ENCODE data around the gene OTULIN.

The OTULIN gene

GRCh38 chr5:14663734-14664269 lies 716 bp upstream of the OTULIN start:
- no peak for DNase-seq (ENCODE audit: low read depth)
- peak overlapping the region; percentile 87 for H3K4me3 ChIP-seq (ENCODE audit: low read depth, low read length)
- TF ChIP-seq MYC (IDR thresholded peaks at IDR 0.05; ENCODE audit: low read depth, low read length): no peak
- no peak for TF ChIP-seq CTCF (IDR thresholded peaks at IDR 0.05; ENCODE audit: low read depth, low read length)
- TF ChIP-seq MAX (IDR thresholded peaks at IDR 0.05; ENCODE audit: low read depth, low read length): no peak
- TF ChIP-seq POLR2A (IDR thresholded peaks at IDR 0.05; ENCODE audit: extremely low read depth, insufficient read length): no peak

- TF ChIP-seq POLR2A (IDR thresholded peaks at IDR 0.05; ENCODE audit: extremely low read depth, insufficient read length): no peak
- no peak; the same call in 1 of the 2 replicates for TF ChIP-seq MAX (IDR thresholded peaks at IDR 0.05; ENCODE audit: low read depth, low read length)
- TF ChIP-seq CTCF (IDR thresholded peaks at IDR 0.05; ENCODE audit: low read depth, low read length): no peak
- no peak for TF ChIP-seq MYC (IDR thresholded peaks at IDR 0.05; ENCODE audit: low read depth, low read length)
- peak; percentile 64 for DNase-seq (ENCODE audit: low read depth)
- H3K4me3 ChIP-seq (ENCODE audit: low read depth, low read length): peak overlapping the region; percentile 87
Measured at GRCh38 chr5:14665101-14665822, 744 bp downstream of the OTULIN start.

- DNase-seq (ENCODE audit: low read depth): peak; percentile 39
- H3K4me3 ChIP-seq (ENCODE audit: low read depth, low read length): peak overlapping the region; percentile 87
- TF ChIP-seq CTCF (IDR thresholded peaks at IDR 0.05; ENCODE audit: low read depth, low read length) (peak; percentile 7), MAX (IDR thresholded peaks at IDR 0.05; ENCODE audit: low read depth, low read length) (peak; percentile 48; the same call in 1 of the 2 replicates), MYC (IDR thresholded peaks at IDR 0.05; ENCODE audit: low read depth, low read length) (no peak)
Measured at GRCh38 chr5:14665949-14666348, 1.4 kb downstream of the OTULIN start.

- DNase-seq (ENCODE audit: low read depth): no peak
- TF ChIP-seq MAX (IDR thresholded peaks at IDR 0.05; ENCODE audit: low read depth, low read length): no peak
- TF ChIP-seq POLR2A (IDR thresholded peaks at IDR 0.05; ENCODE audit: extremely low read depth, insufficient read length): no peak
- no peak for TF ChIP-seq CTCF (IDR thresholded peaks at IDR 0.05; ENCODE audit: low read depth, low read length)
- TF ChIP-seq MYC (IDR thresholded peaks at IDR 0.05; ENCODE audit: low read depth, low read length): no peak
- peak overlapping the region; percentile 87 for H3K4me3 ChIP-seq (ENCODE audit: low read depth, low read length)
Measured at GRCh38 chr5:14666357-14666756, 1.8 kb downstream of the OTULIN start.

GRCh38 chr5:14667290-14667689 lies 2.8 kb downstream of the OTULIN start:
- DNase-seq (ENCODE audit: low read depth): no peak
- H3K4me3 ChIP-seq (ENCODE audit: low read depth, low read length): no peak overlapping the region
- TF ChIP-seq MYC (IDR thresholded peaks at IDR 0.05; ENCODE audit: low read depth, low read length) (no peak), CTCF (IDR thresholded peaks at IDR 0.05; ENCODE audit: low read depth, low read length) (no peak), POLR2A (IDR thresholded peaks at IDR 0.05; ENCODE audit: extremely low read depth, insufficient read length) (no peak), MAX (IDR thresholded peaks at IDR 0.05; ENCODE audit: low read depth, low read length) (no peak)
